Effector memory CD4-positive, alpha-beta T cell (primary cell): Measurements from ENCODE around the gene ANXA11.
"Not testable (repeated sequence)": the region's sequence is repeated elsewhere in the genome, so short reads cannot be mapped to it uniquely, and the experiment has no call there.

Experiments used
- DNase-seq, 3 donors: peaks; one replicate each; pipeline ENCODE4 v3.0.0-alpha.2; 2020
- H3K27ac ChIP-seq: 2 replicates; pipeline ENCODE4 v1.7.0; 2013; ENCODE audit warnings: mild to moderate bottlenecking, low read length, moderate library complexity; ENCODE audit not compliant: insufficient read depth, poor library complexity, severe bottlenecking
- H3K27me3 ChIP-seq: replicated peaks from 2 replicates; pipeline ENCODE4 v1.7.0; 2013; ENCODE audit warnings: mild to moderate bottlenecking, low read length; ENCODE audit not compliant: insufficient read depth, control insufficient read depth, poor library complexity, severe bottlenecking
- H3K36me3 ChIP-seq: 2 replicates; pipeline ENCODE4 v1.7.0; 2013; ENCODE audit warnings: mild to moderate bottlenecking, low read length, moderate library complexity; ENCODE audit not compliant: control insufficient read depth, insufficient read depth
- H3K4me1 ChIP-seq: 2 replicates; pipeline ENCODE4 v1.7.0; 2013; ENCODE audit warnings: low read length, mild to moderate bottlenecking; ENCODE audit not compliant: control insufficient read depth, insufficient read depth, poor library complexity, severe bottlenecking
- H3K4me3 ChIP-seq: 2 replicates; pipeline ENCODE4 v1.7.0; 2013; ENCODE audit warnings: low read length, low read depth, mild to moderate bottlenecking; ENCODE audit not compliant: insufficient read depth, poor library complexity, severe bottlenecking
- H3K9me3 ChIP-seq: 2 replicates; pipeline ENCODE4 v1.7.0; 2013; ENCODE audit warnings: mild to moderate bottlenecking, low read length, moderate library complexity; ENCODE audit not compliant: control insufficient read depth

The ANXA11 gene

DNA sequence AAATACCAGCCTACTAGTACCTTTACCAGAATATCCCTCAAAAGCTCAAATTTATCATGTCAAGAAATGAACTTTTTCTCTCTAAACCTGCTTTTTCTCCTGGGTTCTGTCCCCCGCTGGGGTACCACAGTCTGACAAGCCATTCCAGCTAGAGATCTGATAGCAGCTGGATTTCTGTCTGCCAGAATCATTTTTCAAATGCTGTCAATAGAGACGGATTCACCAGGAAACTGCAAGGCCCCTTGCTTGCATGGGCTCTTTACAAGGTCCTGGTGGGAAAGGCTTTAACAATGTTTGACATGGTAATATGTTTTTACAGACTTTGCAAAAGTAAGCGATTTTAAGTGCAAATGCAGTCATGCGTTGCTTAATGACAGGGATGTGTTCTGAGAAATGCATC is 4.9 kb upstream of the ANXA11 start:
- H3K9me3 ChIP-seq = no peaks in the 10 kb centered on the region
- no peaks in the 10 kb centered on the region for H3K27me3 ChIP-seq
- H3K4me3 ChIP-seq = no peak overlapping the region
- H3K36me3 ChIP-seq = no peaks in the 10 kb centered on the region
- peaks cover 7% of the 10 kb centered on the region for H3K4me1 ChIP-seq
- H3K27ac ChIP-seq = no peak overlapping the region
- no peak for DNase-seq

DNA sequence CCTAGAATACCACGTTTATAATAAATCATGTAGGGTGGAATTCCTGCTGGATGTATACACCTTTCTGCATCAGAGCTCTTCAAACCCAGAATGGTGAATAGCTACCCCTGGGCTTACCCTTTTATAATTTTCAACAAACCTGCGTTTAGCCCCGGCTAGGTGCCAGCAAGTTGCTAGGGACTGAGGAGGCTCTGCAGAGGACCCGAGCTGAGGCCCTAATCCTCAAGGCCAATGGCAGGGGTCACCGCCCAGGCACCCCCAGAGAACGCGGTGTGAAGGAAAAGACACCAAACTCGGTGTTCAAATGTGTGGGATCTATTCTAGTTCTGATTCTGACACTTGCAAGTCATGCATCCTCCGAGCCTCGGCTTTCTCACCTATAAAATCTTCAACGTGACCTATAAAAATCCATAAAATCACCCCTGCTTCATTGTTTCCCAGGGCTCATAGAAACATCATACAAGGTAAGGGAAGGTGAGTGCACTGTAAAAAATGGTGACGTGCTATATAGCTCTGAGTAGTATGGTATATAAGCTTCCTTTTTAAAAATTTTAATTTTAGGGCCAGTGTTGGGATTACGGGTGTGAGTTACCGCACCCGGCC is 2.5 kb upstream of the ANXA11 start:
- Histone ChIP-seq H3K27me3 (no peaks in the 10 kb centered on the region), H3K4me3 (no peak overlapping the region), H3K36me3 (no peaks in the 10 kb centered on the region), H3K4me1 (peaks cover 23% of the 10 kb centered on the region), H3K9me3 (no peaks in the 10 kb centered on the region), H3K27ac (no peak overlapping the region)
- DNase-seq = no peak

DNA sequence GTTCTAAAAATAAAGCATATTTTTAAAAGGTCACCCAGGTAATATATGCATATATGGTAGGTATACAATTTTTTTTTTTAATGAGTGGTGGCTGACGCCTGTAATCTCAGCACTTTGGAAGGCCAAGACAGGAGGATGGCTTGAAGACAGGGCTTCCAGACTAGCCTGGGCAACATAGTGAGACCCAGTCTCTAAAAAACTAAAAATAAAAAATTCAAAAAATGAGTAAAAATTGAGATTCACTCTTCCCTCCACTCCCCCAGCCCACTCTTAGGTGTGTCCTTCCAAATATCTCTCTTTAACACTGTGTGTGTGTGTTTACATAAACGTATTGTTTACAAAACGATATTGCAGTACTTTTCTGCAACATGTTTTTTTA is 929 bp upstream of the ANXA11 start:
- H3K4me1 ChIP-seq = peaks cover 39% of the 10 kb centered on the region
- no peak for DNase-seq
- H3K4me3 ChIP-seq = peak overlapping the region; percentile 82
- peak overlapping the region; percentile 90 for H3K27ac ChIP-seq
- H3K36me3 ChIP-seq = no peaks in the 10 kb centered on the region
- H3K27me3 ChIP-seq = no peaks in the 10 kb centered on the region
- no peaks in the 10 kb centered on the region for H3K9me3 ChIP-seq

DNA sequence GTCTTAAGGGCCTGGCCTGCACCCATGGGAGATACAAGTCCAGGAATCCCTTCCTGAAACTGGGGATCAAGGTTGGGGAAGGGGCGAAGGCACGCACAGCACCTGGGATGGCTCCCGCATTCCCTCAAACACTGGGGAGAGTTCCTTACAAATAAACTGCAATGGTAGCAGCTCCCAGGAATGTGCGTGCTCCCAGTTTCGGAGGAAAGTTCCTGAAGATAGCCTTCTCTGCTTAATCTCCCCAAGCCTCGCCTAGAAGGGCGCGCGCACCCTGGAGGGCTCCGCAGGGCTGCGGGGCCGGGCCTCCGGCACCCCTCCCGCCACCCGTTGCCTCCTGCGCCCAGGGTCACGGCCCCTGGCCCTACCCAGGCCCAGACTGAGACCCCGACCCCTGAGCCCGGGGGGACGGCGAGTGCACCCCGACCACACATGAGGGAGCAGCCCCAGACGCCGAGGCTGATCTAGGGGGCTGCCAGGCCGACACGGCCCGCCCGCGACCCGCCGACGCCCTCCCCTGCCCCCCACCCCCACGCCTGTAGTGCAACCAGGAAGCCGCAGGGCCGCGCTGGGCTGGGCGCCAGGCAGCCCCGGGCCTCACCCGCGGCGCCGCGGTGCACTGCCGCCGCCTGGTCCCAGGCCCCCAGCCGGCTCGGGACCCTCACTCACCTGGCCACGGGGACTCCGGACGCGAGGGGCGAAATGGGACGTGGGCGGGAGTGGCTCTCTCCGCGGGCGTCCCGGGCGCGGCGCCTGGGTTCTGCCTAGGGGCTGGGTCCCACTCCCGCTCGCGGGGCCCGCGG is 460 bp downstream of the ANXA11 start:
- peak overlapping the region; percentile 90 for H3K27ac ChIP-seq
- no peaks in the 10 kb centered on the region for H3K9me3 ChIP-seq
- H3K4me1 ChIP-seq = peaks cover 40% of the 10 kb centered on the region
- H3K36me3 ChIP-seq = no peaks in the 10 kb centered on the region
- H3K27me3 ChIP-seq = no peaks in the 10 kb centered on the region
- DNase-seq = peak in 2 of 3 donors; percentile 13 to 36
- peak overlapping the region; percentile 82 for H3K4me3 ChIP-seq

DNA sequence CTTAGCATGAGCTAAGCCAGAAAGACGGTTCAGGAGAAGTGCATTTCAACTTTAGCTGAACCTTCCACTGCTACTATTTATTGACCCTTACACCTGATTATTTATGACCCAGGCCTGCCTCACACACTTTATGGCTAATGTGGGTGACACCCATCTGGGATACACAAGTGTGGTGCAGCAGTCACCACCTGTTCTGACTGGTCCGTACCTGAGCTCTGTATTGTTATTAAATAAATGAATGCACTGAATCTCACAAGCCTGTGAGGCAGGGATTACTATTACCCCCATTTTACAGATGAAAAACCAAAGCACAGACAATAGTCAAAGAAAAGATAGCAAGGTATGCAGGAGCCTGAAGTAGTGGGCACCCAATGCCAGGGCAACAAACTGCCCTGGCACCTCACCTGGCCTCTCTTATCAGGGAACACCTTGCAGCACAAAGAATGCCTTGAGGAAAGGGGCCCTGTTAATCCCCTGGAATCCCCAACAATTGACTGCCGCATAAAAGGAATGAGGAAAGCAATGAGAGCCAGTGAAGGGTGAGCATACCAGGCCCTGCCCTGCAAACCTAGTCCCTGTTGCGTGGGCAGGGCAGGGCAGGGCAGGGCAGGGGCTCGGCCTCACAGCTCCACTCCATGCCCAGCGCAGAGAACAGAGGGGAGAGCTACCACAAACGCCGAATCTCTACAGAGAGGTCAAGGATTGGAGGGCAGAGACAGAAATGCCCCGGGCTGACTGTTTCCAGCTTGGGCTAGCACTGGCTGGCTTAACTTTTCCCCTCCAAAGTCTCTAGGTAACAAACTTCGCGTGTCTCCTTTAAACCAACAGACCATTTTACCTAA is 1.3 kb downstream of the ANXA11 start:
- H3K4me1 ChIP-seq = peaks cover 40% of the 10 kb centered on the region
- DNase-seq = no peak
- peak overlapping the region; percentile 82 for H3K4me3 ChIP-seq

DNA sequence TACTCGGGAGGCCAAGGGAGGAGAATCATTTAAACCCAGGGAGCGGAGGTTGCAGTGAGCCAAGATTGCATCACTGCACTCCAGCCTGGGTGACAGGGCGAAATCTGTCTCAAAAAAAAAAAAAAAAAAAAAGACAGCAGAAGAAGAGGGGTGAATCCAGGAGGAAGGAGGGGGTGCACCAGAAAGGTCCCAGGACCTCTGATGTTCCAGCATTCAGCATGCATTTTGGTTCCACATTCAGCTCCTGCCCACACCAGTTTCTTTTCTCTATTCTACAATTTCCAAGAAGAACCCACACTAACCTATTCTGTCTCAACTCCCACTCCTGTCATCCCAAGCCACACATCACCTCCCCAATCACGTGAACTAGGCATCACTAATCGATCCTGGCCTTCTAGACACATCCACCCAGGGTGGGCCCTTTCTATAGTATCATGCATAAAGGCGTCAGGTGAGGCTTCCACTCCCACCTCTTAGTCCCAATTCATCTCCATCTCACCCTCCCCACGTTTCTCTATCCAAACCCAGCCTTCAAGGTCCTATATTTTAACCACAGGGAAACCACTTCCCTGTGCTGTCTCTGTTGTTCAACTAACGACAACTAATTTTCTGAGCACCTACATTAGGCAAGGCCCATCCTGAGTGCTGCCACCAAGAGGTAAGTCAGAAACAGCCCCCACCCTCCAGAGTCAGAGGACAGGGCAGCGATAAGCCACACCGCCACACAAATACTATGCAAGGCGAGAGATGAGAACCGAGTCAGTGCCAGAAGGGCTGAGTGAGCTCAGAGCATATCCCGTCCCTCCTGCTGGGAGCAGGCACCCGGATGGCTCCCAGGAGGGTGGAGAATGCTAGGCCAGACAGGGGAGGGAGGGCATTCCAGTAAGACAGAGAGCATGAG is 2.2 kb downstream of the ANXA11 start:
- H3K4me3 ChIP-seq = peak overlapping the region; percentile 82
- H3K4me1 ChIP-seq = peaks cover 44% of the 10 kb centered on the region
- peak; percentile 35 to 52 (median 47) for DNase-seq
- no peaks in the 10 kb centered on the region for H3K9me3 ChIP-seq
- H3K27me3 ChIP-seq = no peaks in the 10 kb centered on the region
- H3K27ac ChIP-seq = peak overlapping the region; percentile 90
- no peaks in the 10 kb centered on the region for H3K36me3 ChIP-seq

More for the DNA sequence above, 1.3 kb downstream of the ANXA11 start:
- Histone ChIP-seq H3K9me3 (no peaks in the 10 kb centered on the region), H3K36me3 (no peaks in the 10 kb centered on the region), H3K27ac (peak overlapping the region; percentile 90), H3K27me3 (no peaks in the 10 kb centered on the region)

DNA sequence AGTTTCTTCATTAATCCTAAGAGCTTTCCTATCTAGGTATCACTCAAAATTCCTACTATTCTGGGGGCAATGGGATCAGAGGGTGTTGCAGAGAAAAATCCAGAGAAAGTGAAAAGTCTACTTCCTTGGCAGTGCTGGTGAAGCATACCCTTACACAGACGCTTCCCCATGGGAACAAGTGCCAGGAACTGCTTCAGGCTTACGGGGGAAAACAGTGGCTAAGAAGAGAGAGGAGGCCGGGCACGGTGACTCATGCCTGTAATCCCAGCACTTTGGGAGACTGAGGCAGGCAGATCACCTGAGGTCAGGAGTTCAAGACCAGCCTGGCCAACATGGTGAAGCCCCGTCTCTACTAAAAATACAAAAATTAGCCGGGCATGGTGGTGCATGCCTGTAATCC is 2.8 kb downstream of the ANXA11 start:
- DNase-seq = not testable (repeated sequence)

DNA sequence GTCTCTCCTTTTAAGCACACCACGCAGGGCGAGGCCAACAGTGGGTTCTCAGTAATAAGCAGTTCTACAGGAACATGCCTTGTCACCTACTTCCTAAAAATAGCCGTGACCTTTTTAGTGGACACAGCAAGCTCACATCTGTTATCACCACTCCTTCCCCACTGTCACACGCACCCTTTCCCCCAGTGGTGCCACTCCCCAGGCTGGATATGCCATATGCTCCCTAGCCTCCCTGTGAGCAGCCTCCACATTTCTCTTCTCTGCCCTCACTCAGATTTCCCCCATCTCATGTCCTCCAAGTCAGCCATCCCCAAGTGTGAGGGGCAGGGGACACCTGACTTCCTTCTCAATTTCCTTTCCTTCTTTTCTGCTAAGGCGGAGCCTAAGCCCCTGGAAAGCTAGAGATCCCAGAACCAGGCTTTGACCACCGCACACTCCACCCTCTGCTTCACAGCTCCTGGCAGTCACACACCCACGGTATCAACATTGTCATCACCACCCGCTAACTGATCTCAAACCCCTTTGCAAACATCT is 3.7 kb downstream of the ANXA11 start:
- H3K36me3 ChIP-seq = no peaks in the 10 kb centered on the region
- no peak overlapping the region for H3K4me3 ChIP-seq
- peaks cover 60% of the 10 kb centered on the region for H3K4me1 ChIP-seq
- no peak for DNase-seq
- H3K27me3 ChIP-seq = no peaks in the 10 kb centered on the region
- no peak overlapping the region for H3K27ac ChIP-seq
- H3K9me3 ChIP-seq = no peaks in the 10 kb centered on the region

More for the DNA sequence above, 2.8 kb downstream of the ANXA11 start:
- not testable (repeated sequence) for H3K4me3 ChIP-seq, H3K36me3 ChIP-seq, H3K27me3 ChIP-seq, H3K9me3 ChIP-seq
- peaks cover 51% of the 10 kb centered on the region for H3K4me1 ChIP-seq
- peak overlapping the region; percentile 90 for H3K27ac ChIP-seq

DNA sequence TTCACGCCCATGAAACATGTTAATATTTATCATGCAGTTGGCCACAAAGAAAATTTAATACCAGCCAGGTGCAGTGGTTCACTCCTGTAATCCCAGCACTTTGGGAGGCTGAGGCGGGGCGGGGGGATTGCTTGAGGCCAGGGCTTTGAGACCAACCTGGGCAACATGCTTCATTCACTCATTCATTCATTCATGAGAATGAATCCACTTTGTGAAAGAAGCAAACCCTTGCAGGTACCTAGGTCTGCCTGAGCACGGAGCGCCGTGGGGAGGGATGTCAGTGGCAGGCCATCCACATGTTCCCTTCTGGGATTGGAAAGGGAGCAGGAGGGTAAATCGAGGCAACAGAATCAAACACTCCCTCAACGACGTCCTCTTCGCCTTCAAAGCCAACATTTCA is 4.7 kb downstream of the ANXA11 start:
- Histone ChIP-seq H3K27ac (no peak overlapping the region), H3K4me1 (peaks cover 63% of the 10 kb centered on the region), H3K27me3 (no peaks in the 10 kb centered on the region), H3K9me3 (no peaks in the 10 kb centered on the region), H3K36me3 (no peaks in the 10 kb centered on the region), H3K4me3 (no peak overlapping the region)
- no peak for DNase-seq
